Gastroesophageal sphincter (tissue), 4 donors: ENCODE measurements around the gene SLC7A8. TPM values are rescaled to one million over a fixed set of nuclear protein-coding genes. Genes with fewer than 3 reads are reported as not detected.

Experiments
- ATAC-seq: fragments of 150-250 bp; one replicate; pipeline ENCODE4 v1.9.1; 2016; ENCODE audit warnings: mild to moderate bottlenecking, moderate library complexity
- H3K27ac ChIP-seq, 4 donors: fragments of 200-600 bp; sonication (generic) in 3 of 4; 1 replicate in 3 of 4; 2 replicates in 1 of 4; pipeline ENCODE4 v1.5.1; 2016 to 2019
- H3K27me3 ChIP-seq: fragments of 200-600 bp; sonication (generic); one replicate; pipeline ENCODE4 v1.5.1; 2019
- H3K36me3 ChIP-seq, 2 donors: fragments of 200-600 bp; sonication (generic); one replicate each; pipeline ENCODE4 v1.5.1; 2019; ENCODE audit warnings: control low read depth in 1 of 2
- H3K4me1 ChIP-seq, 3 donors: fragments of 200-600 bp; sonication (generic); 1 replicate in 2 of 3; 2 replicates in 1 of 3; pipeline ENCODE4 v1.5.1; 2016 to 2019; ENCODE audit warnings: control low read depth in 2 of 3
- H3K4me3 ChIP-seq, 2 donors: fragments of 200-600 bp; sonication (generic); one replicate each; pipeline ENCODE4 v1.5.1; 2019; ENCODE audit warnings: mild to moderate bottlenecking in 1 of 2, moderate library complexity in 1 of 2
- H3K9me3 ChIP-seq, 3 donors: fragments of 200-600 bp; sonication (generic); one replicate each; pipeline ENCODE4 v1.5.1; 2017 to 2019; ENCODE audit warnings: control low read depth in 2 of 3
- POLR2A ChIP-seq, 2 donors: fragments of 450-650 bp; IDR thresholded peaks; one replicate each; pipeline ENCODE4 v1.6.1; 2017; ENCODE audit warnings: antibody characterized with exemption in 2 of 2, mild to moderate bottlenecking in 2 of 2, moderate library complexity in 1 of 2
- WGBS, 2 donors: methylation state at CpG; one replicate each; pipeline ENCODE4 v1.1.5; 2018; ENCODE audit warnings: low coverage in 1 of 2; 5-methylcytosine and 5-hydroxymethylcytosine counted together
- small RNA-seq, 4 donors: library from RNA; depleted of rRNA; stranded (forward); fragments of <200 nt; gene quantifications; one replicate each; pipeline ENCODE3, GENCODE V24; 2016
- total RNA-seq, 4 donors: library from RNA; depleted of rRNA; stranded (reverse); fragments of >200 nt; gene quantifications; one replicate each; pipeline ENCODE4 v1.1.0, GENCODE V29; 2016
- TF ChIP-seq, protein P1 (sequence below), 4 experiments: fragments of 200-600 bp in 2 of 4; fragments of 450-650 bp in 2 of 4; sonication (generic) in 1 of 4; IDR thresholded peaks; one replicate each; pipeline ENCODE4 v1.5.1; 2017 to 2019; ENCODE audit warnings: antibody characterized with exemption in 4 of 4, mild to moderate bottlenecking in 2 of 4, moderate library complexity in 2 of 4

The SLC7A8 gene
- total RNA-seq, 4 donors from 2014 or later, result 21.6 to 56.7 (median 32.2) TPM

DNA sequence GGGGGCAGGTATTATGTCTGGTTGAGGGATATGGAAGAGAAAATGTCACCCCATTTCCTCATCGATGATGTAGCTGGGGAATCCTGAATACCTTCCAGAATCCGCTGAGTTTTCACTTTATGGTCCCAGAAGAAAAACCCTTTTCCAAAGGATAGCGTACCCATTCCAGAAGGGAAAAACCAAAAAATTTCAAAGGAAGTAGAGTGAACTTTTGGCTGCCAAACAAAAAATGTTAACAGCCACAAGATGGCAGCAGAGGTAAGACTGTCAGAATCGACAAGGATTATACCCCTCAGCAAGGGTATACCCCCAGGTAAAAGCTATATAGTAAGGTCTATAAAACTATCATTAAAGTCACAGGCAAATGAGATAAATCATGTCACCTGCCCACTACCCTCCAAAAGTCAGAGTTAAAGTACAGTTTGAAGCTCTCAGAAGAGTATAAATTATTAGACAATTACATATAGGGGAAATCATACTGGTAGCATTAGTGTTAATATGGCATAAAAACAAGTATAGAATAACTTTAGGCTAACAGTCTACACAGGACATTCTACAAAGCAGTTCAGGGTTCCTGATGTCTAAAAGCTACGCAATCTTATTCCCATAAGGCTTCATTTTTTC, 106.6 kb downstream of the SLC7A8 start:
- Histone ChIP-seq H3K4me3 (no peak overlapping the region), H3K27ac (peak overlapping the region in 3 of 4 donors; percentile 39 to 50 (median 42)), H3K4me1 (peaks cover 5 to 56% (median 13%) of the 10 kb centered on the region in 3 donors), H3K9me3 (no peaks in the 10 kb centered on the region), H3K27me3 (no peaks in the 10 kb centered on the region), H3K36me3 (peaks cover 13 to 99% of the 10 kb centered on the region in 2 donors)
- no peak for ATAC-seq
- TF ChIP-seq, protein P1, sequence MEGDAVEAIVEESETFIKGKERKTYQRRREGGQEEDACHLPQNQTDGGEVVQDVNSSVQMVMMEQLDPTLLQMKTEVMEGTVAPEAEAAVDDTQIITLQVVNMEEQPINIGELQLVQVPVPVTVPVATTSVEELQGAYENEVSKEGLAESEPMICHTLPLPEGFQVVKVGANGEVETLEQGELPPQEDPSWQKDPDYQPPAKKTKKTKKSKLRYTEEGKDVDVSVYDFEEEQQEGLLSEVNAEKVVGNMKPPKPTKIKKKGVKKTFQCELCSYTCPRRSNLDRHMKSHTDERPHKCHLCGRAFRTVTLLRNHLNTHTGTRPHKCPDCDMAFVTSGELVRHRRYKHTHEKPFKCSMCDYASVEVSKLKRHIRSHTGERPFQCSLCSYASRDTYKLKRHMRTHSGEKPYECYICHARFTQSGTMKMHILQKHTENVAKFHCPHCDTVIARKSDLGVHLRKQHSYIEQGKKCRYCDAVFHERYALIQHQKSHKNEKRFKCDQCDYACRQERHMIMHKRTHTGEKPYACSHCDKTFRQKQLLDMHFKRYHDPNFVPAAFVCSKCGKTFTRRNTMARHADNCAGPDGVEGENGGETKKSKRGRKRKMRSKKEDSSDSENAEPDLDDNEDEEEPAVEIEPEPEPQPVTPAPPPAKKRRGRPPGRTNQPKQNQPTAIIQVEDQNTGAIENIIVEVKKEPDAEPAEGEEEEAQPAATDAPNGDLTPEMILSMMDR (IDR thresholded peaks at IDR 0.05), result peak; percentile 30 to 61 (median 54)
- TF ChIP-seq POLR2A (IDR thresholded peaks at IDR 0.05), result no peak
- WGBS, 2 donors, result 58 to 63% methylated on average over 4 to 5 of the region's 5 CpGs

Small RNAs within 50 kb of the gene (small RNA-seq; reads per million reads assigned to genes)
- gene AL049829.1 (0 reads per million in 4 donors), gene RNU6-1138P (0 reads per million in 4 donors)

Other genes starting within 250 kb of the SLC7A8 start
- 10 to 100 TPM; 31.2 to 47.6 (median 43.1) TPM for gene HAUS4, start 226.6 kb downstream of the SLC7A8 start, total RNA-seq
- gene AJUBA, start 201.1 kb downstream of the SLC7A8 start, total RNA-seq, result 10 to 100 TPM in 3 of 4 donors, 1 to 10 TPM in 1; 8.8 to 27.0 (median 17.8) TPM
- gene C14orf93, start 173.5 kb downstream of the SLC7A8 start, total RNA-seq, result 10 to 100 TPM in 3 of 4 donors, 1 to 10 TPM in 1; 8.4 to 16.0 (median 13.2) TPM
- gene PSMB5, start 148.8 kb downstream of the SLC7A8 start, total RNA-seq, result 100 to 1,000 TPM; 125 to 182 (median 133) TPM
- gene PSMB11, start 141.4 kb downstream of the SLC7A8 start, total RNA-seq, result under 1 TPM in 1 of 4 donors, not detected in 3; 0.27 TPM
- 1 to 10 TPM; 1.5 to 3.6 (median 2.6) TPM for gene CDH24, start 126.1 kb downstream of the SLC7A8 start, total RNA-seq
- gene ACIN1, start 88.5 kb downstream of the SLC7A8 start, total RNA-seq, result 100 to 1,000 TPM in 1 of 4 donors, 10 to 100 TPM in 3; 55.7 to 121 (median 91.8) TPM
- gene C14orf119, start 88.2 kb downstream of the SLC7A8 start, total RNA-seq, result 10 to 100 TPM; 31.3 to 38.2 (median 33.4) TPM
- gene CIROP, start 78.7 kb downstream of the SLC7A8 start, total RNA-seq, result under 1 TPM in 2 of 4 donors, not detected in 2; 0.13 to 0.31 TPM
- not detected for gene CEBPE, start 64.4 kb downstream of the SLC7A8 start, total RNA-seq
- gene RNF212B, start 54.3 kb upstream of the SLC7A8 start, total RNA-seq, result not detected
- gene HOMEZ, start 102.5 kb upstream of the SLC7A8 start, total RNA-seq, result 10 to 100 TPM in 2 of 4 donors, 1 to 10 TPM in 2; 7.5 to 11.3 (median 9.4) TPM
- gene PPP1R3E, start 119.2 kb upstream of the SLC7A8 start, total RNA-seq, result 10 to 100 TPM in 1 of 4 donors, 1 to 10 TPM in 3; 4.4 to 14.0 (median 7.2) TPM
- gene BCL2L2, start 123.2 kb upstream of the SLC7A8 start, total RNA-seq, result 100 to 1,000 TPM in 3 of 4 donors, 10 to 100 TPM in 1; 99.1 to 157 (median 117) TPM
- 10 to 100 TPM; 56.3 to 59.8 (median 57.5) TPM for gene PABPN1, start 137.8 kb upstream of the SLC7A8 start, total RNA-seq
- gene SLC22A17, start 169.2 kb upstream of the SLC7A8 start, total RNA-seq, result 10 to 100 TPM; 22.7 to 36.4 (median 30.4) TPM
- 10 to 100 TPM; 10.6 to 22.6 (median 14.6) TPM for gene EFS, start 181.5 kb upstream of the SLC7A8 start, total RNA-seq
- not detected for gene IL25, start 189.1 kb upstream of the SLC7A8 start, total RNA-seq
- 1 to 10 TPM in 2 of 4 donors, under 1 TPM in 1, not detected in 1; 0.81 to 2.3 (median 1.2) TPM for gene CMTM5, start 193.4 kb upstream of the SLC7A8 start, total RNA-seq
- not detected for gene MYH6, start 224.6 kb upstream of the SLC7A8 start, total RNA-seq